HG03457 (cell line): ENCODE data around the gene ZNF469.

ENCODE experiments used
- ATAC-seq: cut with Tn5 transposase; IDR thresholded peaks from one replicate; pipeline ENCODE4 v1.9.1; 2021; ENCODE audit warnings: moderate number of reproducible peaks; ENCODE audit not compliant: unreplicated experiment

ZNF469 gene

GRCh38 chr16:88347656-88348376 is 34.9 kb upstream of the ZNF469 start:
- ATAC-seq: no peak

- ATAC-seq: no peak
Measured at GRCh38 chr16:88348377-88349152, 34.2 kb upstream of the ZNF469 start.

- ATAC-seq: no peak
Measured at GRCh38 chr16:88349153-88349902, 33.4 kb upstream of the ZNF469 start.

GRCh38 chr16:88349903-88350900 is 32.6 kb upstream of the ZNF469 start:
- no peak for ATAC-seq

GRCh38 chr16:88350922-88351321 is 31.8 kb upstream of the ZNF469 start:
- no peak for ATAC-seq

GRCh38 chr16:88351491-88352101 is 31.2 kb upstream of the ZNF469 start:
- ATAC-seq: no peak

- ATAC-seq: no peak
Measured at GRCh38 chr16:88352261-88353200, 30.2 kb upstream of the ZNF469 start.

GRCh38 chr16:88353232-88353631 is 29.5 kb upstream of the ZNF469 start:
- no peak for ATAC-seq

- ATAC-seq: no peak
Measured at GRCh38 chr16:88353691-88354090, 29.1 kb upstream of the ZNF469 start.

GRCh38 chr16:88354229-88355092 is 28.3 kb upstream of the ZNF469 start:
- no peak for ATAC-seq

- no peak for ATAC-seq
Measured at GRCh38 chr16:88355093-88355388, 27.7 kb upstream of the ZNF469 start.

GRCh38 chr16:88355389-88356123 is 27.2 kb upstream of the ZNF469 start:
- ATAC-seq: no peak

GRCh38 chr16:88356124-88356726 is 26.5 kb upstream of the ZNF469 start:
- ATAC-seq: no peak

GRCh38 chr16:88356727-88357199 is 26.0 kb upstream of the ZNF469 start:
- no peak for ATAC-seq

- no peak for ATAC-seq
Measured at GRCh38 chr16:88357317-88358022, 25.3 kb upstream of the ZNF469 start.

GRCh38 chr16:88358023-88358420 is 24.7 kb upstream of the ZNF469 start:
- ATAC-seq: no peak
